ENCODE data around the gene HABP2.

DNA sequence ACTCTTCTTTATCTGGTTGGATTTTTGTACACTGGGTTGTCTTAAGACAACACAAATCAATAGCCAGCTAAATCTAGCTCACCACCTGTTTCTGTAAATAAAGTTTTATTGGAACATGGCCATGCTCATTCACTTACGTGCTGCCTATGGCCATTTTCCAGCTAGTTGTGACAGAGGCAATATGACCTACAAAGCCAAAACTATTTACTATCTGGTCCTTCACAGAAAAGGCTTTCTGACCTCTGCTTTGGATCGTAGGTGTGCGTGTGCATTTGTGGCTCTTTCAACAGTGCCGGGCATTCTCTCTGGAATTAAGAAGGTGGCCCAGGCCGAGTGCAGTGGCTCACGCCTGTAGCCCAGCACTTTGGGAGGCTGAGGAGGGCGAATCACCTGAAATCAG is 65.5 kb downstream of the HABP2 start:
- TF ChIP-seq, protein P1, sequence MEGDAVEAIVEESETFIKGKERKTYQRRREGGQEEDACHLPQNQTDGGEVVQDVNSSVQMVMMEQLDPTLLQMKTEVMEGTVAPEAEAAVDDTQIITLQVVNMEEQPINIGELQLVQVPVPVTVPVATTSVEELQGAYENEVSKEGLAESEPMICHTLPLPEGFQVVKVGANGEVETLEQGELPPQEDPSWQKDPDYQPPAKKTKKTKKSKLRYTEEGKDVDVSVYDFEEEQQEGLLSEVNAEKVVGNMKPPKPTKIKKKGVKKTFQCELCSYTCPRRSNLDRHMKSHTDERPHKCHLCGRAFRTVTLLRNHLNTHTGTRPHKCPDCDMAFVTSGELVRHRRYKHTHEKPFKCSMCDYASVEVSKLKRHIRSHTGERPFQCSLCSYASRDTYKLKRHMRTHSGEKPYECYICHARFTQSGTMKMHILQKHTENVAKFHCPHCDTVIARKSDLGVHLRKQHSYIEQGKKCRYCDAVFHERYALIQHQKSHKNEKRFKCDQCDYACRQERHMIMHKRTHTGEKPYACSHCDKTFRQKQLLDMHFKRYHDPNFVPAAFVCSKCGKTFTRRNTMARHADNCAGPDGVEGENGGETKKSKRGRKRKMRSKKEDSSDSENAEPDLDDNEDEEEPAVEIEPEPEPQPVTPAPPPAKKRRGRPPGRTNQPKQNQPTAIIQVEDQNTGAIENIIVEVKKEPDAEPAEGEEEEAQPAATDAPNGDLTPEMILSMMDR (conservative IDR thresholded peaks at IDR 0.05; ENCODE audit: low read depth, low read length) = no peak
- no peak for TF ChIP-seq EZH2 (IDR thresholded peaks at IDR 0.05; ENCODE audit: low read length, unreplicated experiment)

All from PC-3 (cell line).